Mononuclear cell (primary cell): ENCODE measurements around the gene KIF21A. TPM values are rescaled to one million over a fixed set of nuclear protein-coding genes. Genes with fewer than 3 reads are reported as not detected.

Source experiments
- H3K27me3 ChIP-seq: 2 replicates; pipeline ENCODE4 v1.6.0; 2011; ENCODE audit warnings: low read length, control low read depth; ENCODE audit not compliant: insufficient read depth
- H3K4me1 ChIP-seq: 2 replicates; pipeline ENCODE4 v1.5.1; 2011; ENCODE audit warnings: mild to moderate bottlenecking, low read length, control low read depth; ENCODE audit not compliant: insufficient read depth
- H3K4me3 ChIP-seq: 2 replicates; pipeline ENCODE4 v1.5.1; 2011; ENCODE audit warnings: mild to moderate bottlenecking, low read length, moderate library complexity
- H3K9me3 ChIP-seq: 2 replicates; pipeline ENCODE4 v1.5.1; 2011; ENCODE audit warnings: low read depth, mild to moderate bottlenecking, control low read depth, low read length
- total RNA-seq: library from RNA; depleted of rRNA; stranded (reverse); fragments of >200 nt; gene quantifications from one replicate; pipeline ENCODE4 v1.2.3, GENCODE V29; 2012

The KIF21A gene
- total RNA-seq, 1 donor, result 9.6 TPM

DNA sequence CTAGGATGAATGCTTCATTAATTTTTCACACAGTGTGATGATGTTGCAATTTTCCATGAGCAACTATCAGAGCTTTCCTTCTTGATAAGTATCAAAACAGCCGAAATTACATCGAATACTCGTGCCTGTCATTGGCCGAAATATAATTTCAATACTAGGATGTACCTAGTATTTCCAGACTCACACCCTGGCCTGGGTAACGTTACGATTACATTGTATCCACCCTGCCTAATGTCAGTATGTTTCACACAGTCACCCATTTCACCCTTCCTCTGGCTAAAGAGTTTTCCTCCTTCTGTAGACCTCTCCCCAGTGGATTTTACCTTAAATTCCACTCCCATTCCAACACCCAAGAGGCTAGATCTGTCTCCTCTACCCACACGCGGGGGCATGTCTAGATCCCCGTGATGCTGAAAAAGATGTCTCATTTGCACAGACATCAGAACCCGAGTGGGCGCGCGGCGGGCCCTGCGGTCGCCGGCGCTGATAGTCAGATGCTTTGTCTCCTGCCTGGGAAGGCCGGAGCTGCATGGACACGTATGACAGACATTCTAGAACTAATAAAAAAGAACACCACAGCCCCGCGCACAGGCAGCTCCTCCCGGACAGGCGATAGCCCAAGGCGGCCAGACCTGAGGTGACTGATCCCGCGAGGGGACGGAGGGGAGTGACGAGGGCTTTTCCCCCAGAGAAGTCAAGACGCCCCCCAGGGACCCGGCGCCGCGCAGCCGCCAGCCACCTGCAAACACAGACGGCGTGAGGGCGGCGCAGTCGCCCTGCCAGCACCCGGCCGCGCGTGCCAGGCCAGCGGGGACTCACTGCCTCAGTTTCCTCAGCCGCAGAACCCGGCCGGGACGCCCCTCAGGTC is 723 bp downstream of the KIF21A start:
- H3K27me3 ChIP-seq, result peaks cover 35% of the 10 kb centered on the region
- H3K4me3 ChIP-seq, result peak overlapping the region; percentile 43
- H3K4me1 ChIP-seq, result peaks cover 13% of the 10 kb centered on the region
- no peaks in the 10 kb centered on the region for H3K9me3 ChIP-seq

DNA sequence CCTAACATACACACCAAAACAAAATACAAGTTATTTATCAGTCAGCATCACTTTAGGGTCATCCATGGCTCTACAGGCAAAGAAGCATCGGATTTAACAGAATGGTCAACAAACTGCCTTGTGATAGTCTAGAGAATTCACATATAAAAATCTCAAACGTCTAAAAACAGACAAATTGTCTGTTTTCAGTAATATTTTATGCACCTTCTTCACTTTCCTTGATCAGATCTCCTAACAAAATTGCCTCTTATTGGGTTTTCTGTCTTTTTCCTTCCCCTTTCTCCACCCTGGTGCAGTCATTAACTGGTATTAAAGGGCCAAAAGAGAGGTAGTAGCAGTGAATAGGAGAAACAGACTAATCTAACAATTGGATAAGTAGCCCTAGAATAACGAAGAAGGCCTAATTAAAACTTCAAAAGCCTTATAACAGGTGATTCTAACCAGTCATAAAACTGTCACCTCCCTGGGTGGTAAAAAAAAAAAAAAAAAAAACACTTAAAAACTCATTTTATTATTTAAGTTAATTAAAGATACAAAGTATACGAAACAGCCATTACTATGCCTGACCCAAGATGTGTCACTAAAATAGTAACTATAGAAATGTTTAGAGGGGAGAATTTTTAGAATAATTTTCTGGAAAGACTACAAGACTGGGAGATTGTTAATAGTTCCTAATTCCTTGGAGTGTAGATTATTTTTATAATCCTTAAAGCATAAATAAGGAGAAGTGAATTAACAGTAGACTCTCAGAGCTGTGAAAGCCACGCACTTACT is 1.5 kb downstream of the KIF21A start:
- peaks cover 13% of the 10 kb centered on the region for H3K4me1 ChIP-seq
- no peak overlapping the region for H3K4me3 ChIP-seq
- H3K9me3 ChIP-seq, result no peaks in the 10 kb centered on the region
- peaks cover 35% of the 10 kb centered on the region for H3K27me3 ChIP-seq

DNA sequence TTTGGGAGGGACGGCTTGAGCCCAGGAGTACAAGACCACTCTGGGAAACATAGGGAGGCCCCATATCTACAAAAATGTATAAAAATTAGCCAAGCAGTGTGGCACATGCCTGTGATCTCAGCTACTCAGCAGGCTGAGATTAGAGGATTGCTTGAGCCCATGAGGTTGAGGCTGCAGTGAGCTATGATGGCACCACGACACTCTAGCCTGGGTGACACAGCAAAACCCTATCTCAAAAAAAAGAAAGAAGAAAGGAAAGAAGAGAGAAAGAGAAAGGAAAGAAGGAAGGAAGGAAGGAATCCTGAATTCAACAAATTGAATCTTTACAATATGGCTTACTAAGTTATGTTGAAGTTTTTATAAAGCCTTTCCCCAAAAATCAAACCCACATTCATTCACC is 2.1 kb downstream of the KIF21A start:
- Histone ChIP-seq H3K27me3 (peaks cover 35% of the 10 kb centered on the region), H3K4me1 (peaks cover 13% of the 10 kb centered on the region), H3K9me3 (no peaks in the 10 kb centered on the region), H3K4me3 (no peak overlapping the region)

DNA sequence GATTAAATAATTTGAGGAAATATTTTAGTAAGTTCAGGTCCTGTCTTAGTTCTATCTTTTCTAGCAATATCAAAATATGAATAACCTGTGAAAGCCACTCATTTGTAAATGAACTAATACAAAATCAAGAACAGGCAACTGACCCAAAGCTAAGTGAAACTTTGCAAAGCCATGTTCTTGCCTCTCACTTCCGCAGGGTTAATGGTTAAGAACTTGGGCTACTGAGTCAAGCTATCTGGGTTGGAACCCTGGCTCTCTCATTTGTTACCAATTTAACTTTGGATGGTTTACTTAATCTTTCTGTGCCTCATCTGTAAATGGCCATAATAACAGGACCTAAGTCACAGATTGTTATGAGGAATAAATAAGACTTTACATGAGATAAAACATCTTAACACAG is 2.8 kb downstream of the KIF21A start:
- Histone ChIP-seq H3K27me3 (peaks cover 35% of the 10 kb centered on the region), H3K9me3 (no peaks in the 10 kb centered on the region), H3K4me3 (no peak overlapping the region), H3K4me1 (peaks cover 13% of the 10 kb centered on the region)

DNA sequence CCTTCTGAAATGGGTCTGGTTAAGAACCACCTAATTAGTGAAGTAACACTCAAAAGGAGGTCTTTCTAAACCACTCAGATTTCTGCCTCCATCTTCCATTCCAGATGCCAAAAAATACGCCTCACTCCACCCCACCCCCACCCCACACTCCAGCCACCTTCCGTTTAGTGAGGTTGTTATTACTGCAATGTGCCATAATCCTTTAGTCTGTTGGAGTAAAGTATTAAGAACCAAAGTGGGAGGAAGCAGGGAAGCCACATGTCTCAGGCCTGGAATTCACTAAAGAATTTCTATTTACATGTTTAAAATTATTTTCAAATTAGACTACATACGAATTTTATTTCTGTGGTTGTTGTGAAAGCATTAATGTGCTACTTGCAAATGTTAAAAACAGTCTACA is 7.4 kb downstream of the KIF21A start:
- Histone ChIP-seq H3K9me3 (no peaks in the 10 kb centered on the region), H3K4me3 (no peak overlapping the region), H3K4me1 (no peaks in the 10 kb centered on the region), H3K27me3 (peaks cover 6% of the 10 kb centered on the region)

DNA sequence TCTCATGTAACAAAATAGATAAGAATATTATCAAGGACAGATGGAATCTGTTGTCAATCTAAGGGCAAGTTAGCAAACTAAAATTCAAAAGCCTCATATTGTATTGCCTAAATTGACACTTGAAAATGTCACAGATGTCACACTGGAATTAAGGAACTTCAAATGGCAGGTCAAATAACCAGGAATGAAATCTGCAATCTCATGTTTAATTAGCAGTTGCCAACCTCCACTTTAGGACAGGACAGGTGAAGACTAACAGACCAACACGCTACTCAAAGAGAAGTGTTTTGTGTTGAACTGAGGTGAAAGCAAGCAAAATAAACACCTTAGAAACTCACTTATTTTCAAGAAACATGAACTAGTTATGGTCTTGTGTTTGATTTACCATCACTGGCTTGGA is 11.1 kb downstream of the KIF21A start:
- no peaks in the 10 kb centered on the region for H3K4me1 ChIP-seq
- H3K9me3 ChIP-seq, result no peaks in the 10 kb centered on the region
- no peaks in the 10 kb centered on the region for H3K27me3 ChIP-seq
- no peak overlapping the region for H3K4me3 ChIP-seq

DNA sequence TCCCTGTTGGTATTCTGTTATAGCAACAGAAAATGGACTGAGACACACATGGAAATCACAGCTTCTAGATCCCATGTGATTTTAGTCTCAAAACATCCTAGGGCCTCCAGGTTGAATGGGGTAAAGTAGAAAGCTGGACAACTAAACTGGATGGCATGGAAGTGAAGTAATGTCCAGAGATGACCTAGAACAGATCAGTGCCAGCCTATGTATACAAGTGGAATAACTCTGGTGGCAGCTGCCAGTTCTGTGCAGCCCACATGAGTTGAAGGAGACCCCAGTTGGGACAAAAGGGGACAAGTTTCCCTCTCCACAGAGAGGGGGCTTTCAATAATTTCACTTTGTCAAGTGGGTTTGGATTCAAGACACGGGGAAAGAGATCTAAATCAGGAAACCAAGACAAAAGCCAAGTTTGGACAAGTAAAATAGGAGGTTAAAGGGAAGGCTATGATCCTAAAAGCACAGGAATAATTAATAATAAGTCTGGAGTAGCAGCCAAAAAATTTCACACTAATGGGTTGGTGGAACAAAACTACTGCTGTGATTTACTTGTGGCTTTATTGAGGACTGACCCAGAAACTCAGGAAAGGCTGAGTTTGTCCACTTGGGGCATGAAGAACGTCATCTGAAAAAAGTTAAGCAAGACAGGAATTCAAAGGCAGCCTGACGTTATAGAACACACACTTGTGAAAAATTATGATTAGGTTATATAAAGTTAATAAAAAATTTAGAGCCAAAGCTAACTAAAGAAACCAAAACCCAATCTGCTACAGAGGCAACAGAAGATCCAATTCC is 11.7 kb downstream of the KIF21A start:
- H3K27me3 ChIP-seq, result no peaks in the 10 kb centered on the region
- no peaks in the 10 kb centered on the region for H3K9me3 ChIP-seq
- H3K4me3 ChIP-seq, result no peak overlapping the region
- H3K4me1 ChIP-seq, result no peaks in the 10 kb centered on the region

DNA sequence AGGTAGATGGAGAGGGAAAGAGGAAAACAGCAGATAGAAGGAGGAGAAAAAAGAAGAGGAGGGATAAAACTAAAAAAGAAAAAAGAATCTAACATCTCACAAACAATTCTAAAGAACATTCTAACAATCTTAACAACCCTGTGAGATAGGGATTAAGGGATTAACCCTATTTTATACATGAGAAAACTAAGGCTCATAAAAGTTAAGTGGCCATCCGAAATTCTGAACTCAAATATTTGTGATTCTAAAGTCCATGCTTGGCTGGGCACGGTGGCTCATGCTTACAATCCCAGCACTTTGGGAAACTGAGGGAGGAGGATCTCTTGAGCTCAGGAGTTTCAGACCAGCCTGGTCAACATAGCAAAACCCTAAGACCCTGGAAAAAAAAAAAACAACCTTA is 13.1 kb downstream of the KIF21A start:
- Histone ChIP-seq H3K9me3 (no peaks in the 10 kb centered on the region), H3K4me3 (no peak overlapping the region), H3K4me1 (no peaks in the 10 kb centered on the region), H3K27me3 (no peaks in the 10 kb centered on the region)

DNA sequence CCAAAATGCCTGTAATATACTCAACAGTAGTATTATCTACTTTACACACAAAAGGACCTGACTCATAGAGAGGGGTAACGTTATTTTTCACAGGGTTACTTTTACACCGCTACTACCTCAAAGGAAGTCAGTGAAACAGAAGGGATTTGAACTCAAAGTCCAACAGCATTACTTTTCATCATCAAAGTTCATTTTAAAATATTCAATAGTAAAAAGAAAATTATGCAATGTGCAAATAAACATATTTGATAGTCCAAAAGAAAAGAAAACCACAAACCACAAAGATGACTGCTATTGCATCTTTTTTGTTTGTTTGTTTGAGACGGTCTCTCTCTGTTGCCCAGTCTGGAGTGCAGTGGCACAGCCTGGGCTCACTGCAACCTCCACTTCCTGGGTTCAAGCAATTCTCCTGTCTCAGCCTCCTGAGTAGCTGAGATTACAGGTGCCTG is 15.5 kb downstream of the KIF21A start:
- Histone ChIP-seq H3K4me1 (no peaks in the 10 kb centered on the region), H3K4me3 (no peak overlapping the region), H3K27me3 (no peaks in the 10 kb centered on the region), H3K9me3 (no peaks in the 10 kb centered on the region)

DNA sequence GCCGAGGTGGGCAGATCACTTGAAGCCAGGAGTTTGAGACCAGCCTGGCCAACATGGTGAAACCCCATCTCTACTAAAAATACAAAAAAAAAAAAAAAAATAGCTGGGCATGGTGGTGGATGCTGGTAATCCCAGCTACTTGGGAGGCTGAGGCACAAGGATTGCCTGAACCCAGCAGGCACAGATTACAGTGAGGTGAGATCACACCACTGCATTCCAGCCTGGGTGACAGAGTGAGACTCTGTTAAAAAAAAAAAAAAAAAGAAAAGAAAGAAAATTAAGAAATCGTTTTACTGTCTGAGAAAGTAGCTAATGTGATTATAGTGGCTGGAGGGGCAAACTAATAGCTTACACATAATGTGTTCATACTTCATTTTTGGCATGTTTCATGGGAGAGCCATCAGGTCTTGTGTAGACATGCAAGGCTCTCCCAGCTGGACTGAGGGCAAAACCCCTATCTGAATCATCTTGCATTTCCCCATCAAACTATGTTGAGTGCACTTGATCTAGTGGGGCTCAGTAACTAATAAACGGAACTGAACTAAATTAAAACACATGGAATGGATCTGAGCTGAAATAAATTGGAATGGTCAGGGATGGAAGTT is 16.2 kb downstream of the KIF21A start:
- no peaks in the 10 kb centered on the region for H3K4me1 ChIP-seq
- H3K9me3 ChIP-seq, result no peaks in the 10 kb centered on the region
- no peaks in the 10 kb centered on the region for H3K27me3 ChIP-seq
- no peak overlapping the region for H3K4me3 ChIP-seq

DNA sequence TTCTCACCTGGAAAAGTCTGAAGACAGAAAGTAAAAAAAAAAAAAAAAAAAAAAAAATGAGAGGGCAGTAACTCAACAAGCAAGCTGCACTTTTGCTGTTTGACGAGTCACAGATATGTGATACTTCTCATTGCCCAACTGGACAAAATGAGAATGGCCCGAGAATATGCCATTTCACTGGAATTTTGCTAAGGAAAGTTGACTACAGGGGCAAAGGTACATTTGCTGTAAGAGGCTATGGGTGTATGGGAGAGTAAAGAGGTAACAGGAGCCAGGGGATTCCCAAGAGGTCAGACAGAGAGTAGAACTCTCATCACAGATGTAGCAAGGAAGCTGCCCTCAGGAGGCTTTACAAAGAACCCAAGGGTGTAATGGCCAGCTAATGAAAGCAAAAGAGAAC is 22.9 kb downstream of the KIF21A start:
- Histone ChIP-seq H3K4me3 (no peak overlapping the region), H3K27me3 (no peaks in the 10 kb centered on the region), H3K9me3 (no peaks in the 10 kb centered on the region), H3K4me1 (no peaks in the 10 kb centered on the region)

DNA sequence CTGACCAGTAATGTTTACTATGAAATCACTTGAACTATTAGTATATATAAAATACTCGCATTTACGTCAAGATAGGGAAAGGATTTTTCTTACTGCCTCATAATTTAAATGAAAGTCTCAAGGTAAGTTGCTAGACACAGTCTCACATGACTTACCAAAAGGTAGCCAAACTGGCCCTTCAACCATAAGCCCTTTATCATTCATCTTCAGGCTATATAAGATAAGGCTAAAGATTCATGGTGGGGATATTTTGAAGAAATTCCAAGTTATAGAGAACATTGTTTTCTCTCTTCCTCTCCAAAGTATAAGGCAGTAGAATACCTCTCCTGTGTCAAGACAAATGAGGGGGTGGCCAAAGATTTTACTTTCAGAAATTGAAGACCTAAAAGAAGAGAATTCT is 23.4 kb downstream of the KIF21A start:
- Histone ChIP-seq H3K4me3 (no peak overlapping the region), H3K27me3 (no peaks in the 10 kb centered on the region), H3K9me3 (no peaks in the 10 kb centered on the region), H3K4me1 (no peaks in the 10 kb centered on the region)

DNA sequence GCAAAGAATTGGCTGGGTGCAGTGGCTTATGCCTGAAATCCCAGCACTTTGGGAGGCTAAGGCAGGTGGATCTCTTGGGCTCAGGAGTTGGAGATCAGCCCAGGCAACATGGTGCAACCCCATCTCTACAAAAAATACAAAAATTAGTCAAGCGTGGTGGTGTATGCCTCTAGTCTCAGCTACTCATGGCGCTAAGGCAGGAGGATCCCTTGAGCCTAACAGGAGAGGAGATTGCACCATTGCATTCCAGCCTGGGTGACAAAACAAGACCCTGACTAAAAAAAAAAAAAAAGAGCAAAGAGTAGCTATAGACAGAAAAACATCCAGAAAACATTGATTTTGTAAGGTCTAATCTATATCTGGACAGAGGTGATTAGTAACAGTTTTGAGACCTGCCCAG is 25.0 kb downstream of the KIF21A start:
- H3K4me1 ChIP-seq, result no peaks in the 10 kb centered on the region
- no peaks in the 10 kb centered on the region for H3K9me3 ChIP-seq

DNA sequence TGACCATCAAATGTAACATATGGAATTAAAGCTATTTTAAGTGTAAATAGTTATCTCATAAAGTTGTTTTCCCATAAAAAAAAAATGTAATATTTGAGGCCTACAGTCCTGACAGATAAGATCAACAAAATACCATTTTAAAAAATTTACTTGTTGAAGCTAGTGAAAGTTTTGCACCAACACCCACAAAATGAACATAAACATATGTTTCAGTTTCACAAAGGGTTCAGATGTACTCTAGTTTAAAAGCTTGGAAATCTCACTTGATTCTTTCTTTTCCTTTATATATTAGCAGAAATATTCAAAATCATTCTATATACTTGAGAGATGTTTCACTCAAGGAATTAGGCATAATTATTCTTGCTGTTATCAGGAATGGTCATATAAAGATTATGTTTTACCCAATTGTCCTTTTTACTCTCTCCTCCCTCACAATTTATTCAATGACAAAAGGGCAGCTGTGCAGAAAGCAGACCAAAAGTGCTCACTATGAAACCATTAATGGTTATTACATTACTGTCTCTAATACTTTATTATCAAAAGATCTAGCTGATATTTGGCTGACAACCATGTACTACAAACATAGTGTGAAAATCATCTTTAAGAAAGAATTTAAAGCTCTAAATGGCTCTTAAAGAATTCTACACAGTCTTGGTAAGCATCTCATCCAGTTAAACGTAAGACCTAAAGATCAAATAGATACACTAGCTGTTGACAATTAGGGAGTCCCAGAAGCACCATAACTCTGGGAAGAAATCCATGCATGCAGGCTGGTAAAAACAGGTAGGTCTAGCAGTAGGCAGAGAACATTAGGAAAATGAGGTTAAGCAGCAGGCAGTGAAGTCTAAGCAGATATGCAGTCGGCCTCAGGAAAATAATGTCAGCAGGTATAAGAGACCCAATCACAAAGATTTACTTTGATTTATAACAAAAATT is 28.8 kb downstream of the KIF21A start:
- Histone ChIP-seq H3K4me3 (no peak overlapping the region), H3K9me3 (no peaks in the 10 kb centered on the region), H3K4me1 (no peaks in the 10 kb centered on the region), H3K27me3 (no peaks in the 10 kb centered on the region)

More for the DNA sequence above, 25.0 kb downstream of the KIF21A start:
- Histone ChIP-seq H3K4me3 (no peak overlapping the region), H3K27me3 (no peaks in the 10 kb centered on the region)
